HFF-Myc (cell line): ENCODE results near the gene EML6.
A peak's percentile ranks its signal among the peaks of the same experiment; 100 is the strongest.

Experiments used
- DNase-seq: peaks from one replicate; pipeline ENCODE4 v3.0.0-alpha.2; 2011; ENCODE audit warnings: low read depth; ENCODE audit errors: extremely low read depth
- H3K4me3 ChIP-seq: replicated peaks from 2 replicates; pipeline ENCODE4 v1.5.1; 2011; ENCODE audit warnings: low read depth, mild to moderate bottlenecking, control low read depth, low read length
- TF ChIP-seq, protein P1 (sequence below): IDR thresholded peaks from 2 replicates; pipeline ENCODE4 v1.5.1; 2012; ENCODE audit warnings: mild to moderate bottlenecking, low read depth, low read length, control low read depth; ENCODE audit errors: missing control alignments

EML6 gene

DNA sequence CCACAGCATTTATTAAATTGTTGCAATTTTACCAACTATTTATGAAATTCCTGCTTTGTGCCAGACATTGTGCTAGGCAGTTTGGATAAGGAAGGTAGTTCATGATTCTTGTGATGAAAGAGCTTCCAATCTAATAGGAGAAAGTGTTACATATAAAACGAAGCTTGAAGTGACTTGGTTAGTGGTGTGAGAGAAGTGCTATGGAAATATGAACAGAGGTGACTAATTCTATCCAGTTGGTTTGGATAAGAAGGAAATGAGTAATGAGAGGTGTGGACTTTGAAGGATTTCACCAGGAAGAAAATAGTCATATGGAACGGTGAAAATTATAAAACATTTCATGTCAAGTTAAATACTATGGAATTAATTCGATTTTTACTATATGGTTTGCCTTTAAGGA lies 48.6 kb downstream of the EML6 start:
- H3K4me3 ChIP-seq: no peak overlapping the region
- no peak for DNase-seq
- TF ChIP-seq, protein P1, sequence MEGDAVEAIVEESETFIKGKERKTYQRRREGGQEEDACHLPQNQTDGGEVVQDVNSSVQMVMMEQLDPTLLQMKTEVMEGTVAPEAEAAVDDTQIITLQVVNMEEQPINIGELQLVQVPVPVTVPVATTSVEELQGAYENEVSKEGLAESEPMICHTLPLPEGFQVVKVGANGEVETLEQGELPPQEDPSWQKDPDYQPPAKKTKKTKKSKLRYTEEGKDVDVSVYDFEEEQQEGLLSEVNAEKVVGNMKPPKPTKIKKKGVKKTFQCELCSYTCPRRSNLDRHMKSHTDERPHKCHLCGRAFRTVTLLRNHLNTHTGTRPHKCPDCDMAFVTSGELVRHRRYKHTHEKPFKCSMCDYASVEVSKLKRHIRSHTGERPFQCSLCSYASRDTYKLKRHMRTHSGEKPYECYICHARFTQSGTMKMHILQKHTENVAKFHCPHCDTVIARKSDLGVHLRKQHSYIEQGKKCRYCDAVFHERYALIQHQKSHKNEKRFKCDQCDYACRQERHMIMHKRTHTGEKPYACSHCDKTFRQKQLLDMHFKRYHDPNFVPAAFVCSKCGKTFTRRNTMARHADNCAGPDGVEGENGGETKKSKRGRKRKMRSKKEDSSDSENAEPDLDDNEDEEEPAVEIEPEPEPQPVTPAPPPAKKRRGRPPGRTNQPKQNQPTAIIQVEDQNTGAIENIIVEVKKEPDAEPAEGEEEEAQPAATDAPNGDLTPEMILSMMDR: no peak

DNA sequence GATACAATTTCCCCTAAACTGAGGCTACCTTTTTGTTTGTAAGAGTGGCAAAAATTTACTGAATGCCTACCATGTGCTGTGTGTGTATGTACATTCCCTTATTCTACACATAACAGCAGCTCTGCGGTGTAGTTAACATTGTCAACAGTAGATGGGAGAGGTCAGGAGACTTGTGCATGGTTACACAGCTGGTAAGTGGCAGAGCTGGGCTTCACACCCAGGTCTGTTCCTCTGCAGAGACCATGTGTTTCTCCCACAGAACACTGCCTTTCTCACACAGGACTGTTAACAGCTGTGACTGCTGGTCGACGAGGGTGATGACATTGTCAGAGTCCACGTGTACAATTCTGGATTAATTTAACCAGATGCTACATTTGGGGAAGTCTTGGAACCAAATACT lies 49.1 kb downstream of the EML6 start:
- no peak for DNase-seq
- H3K4me3 ChIP-seq: no peak overlapping the region
- TF ChIP-seq, protein P1: no peak

DNA sequence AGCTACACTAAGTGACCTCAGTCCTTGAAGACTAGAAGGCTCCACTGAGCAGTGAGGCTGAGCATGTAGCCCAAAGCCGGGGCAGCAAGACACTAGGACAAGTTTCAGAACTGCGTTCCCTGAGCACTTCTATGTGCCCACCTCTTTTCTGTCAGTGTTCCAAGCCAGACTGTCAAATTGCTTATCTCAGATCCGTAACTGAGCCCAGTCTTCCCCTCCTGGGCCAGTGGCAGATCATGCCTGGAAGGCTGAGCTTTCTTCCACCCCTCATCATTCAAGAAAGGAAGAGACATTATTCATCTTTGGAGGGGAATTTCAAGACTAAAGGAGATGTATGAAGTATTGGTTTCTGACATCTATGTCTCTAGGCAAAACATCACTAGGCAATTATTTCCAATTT lies 49.8 kb downstream of the EML6 start:
- DNase-seq: no peak
- TF ChIP-seq, protein P1: no peak
- H3K4me3 ChIP-seq: no peak overlapping the region

DNA sequence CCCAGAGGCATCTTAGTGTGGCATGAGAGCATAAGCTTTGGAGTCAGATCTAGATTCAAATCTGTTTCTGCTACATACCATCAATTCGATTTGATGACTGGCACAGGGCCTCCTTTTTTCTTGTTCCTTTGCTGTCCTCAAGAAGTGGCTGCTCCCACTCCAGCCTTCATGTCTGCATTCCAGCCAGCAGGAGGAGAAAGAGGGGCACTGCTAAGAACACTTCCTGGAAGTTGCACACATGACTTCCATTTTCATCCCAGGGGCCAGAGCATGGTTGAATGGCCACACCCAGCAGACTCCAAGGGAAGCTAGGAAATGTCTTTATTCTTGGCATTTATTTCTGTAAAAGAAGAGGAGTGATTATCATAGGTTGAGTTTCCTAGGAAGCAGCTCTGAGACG lies 50.4 kb downstream of the EML6 start:
- no peak for DNase-seq
- no peak overlapping the region for H3K4me3 ChIP-seq
- TF ChIP-seq, protein P1: peak; percentile 51

DNA sequence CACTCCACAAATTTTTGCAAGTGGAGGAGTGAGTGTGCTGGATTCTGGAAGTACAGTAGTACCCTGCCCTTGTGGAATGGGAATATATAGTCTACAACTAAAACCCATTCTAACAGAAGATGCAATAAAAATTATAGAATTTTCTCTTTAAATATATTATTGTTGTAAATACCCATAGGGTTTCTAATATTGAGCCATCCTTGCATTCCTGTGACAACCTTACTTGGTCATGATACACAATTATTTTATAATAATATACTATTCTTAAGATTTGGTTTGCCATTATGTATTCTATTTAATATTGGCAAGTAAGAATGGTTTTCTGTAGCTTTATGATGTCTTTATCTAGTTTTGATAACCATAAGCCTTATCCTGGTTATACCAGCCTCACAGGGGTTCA lies 52.2 kb downstream of the EML6 start:
- TF ChIP-seq, protein P1: no peak
- H3K4me3 ChIP-seq: no peak overlapping the region
- DNase-seq: no peak

DNA sequence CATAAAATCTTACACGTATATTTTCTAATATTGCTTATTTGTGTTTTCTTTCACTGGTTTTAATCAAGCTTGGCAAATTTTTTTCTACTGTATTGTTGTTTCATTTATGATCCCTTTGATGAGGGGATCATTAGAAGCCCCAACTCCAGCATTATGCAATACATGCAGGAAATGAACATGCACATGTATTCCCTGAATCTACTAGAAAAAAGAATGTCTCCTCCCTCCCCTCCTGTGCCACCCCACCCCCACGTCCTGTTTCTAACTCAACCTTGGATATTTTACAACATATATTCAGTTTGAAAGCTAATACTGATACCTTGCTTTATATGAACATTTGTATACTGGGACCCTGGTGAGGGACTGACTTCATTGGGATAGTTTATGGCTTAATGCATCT lies 53.0 kb downstream of the EML6 start:
- TF ChIP-seq, protein P1: no peak

DNA sequence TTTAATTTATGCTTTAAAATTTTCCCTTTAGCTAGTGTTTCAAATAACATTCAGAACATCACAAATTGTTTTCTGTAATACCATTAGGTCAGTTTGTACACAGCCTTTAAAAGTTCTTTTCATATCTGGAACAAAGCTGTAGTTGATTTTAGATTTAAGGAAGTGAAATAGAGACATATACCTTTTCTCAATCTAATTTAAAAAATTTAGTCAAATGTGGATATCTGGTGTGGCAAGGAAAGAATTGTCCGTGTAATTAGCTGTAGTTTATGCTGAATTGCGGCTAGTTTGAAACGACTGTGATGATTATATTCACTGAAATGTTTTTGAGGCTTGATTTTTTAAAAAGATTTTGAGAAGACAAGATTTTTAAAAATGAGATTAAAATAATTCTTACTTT lies 59.9 kb downstream of the EML6 start:
- H3K4me3 ChIP-seq: no peak overlapping the region
- DNase-seq: no peak

More for the DNA sequence above, 53.0 kb downstream of the EML6 start:
- H3K4me3 ChIP-seq: no peak overlapping the region
- DNase-seq: no peak

More for the DNA sequence above, 59.9 kb downstream of the EML6 start:
- TF ChIP-seq, protein P1: no peak
